RWPE2 (cell line): Measurements from ENCODE around the gene SIAH1.

Experiments used
- ATAC-seq: fragments of 200-7000 bp; cut with Tn5 transposase; 3 replicates; pipeline ENCODE4 v1.9.1; 2021; ENCODE audit warnings: low read depth
- DNase-seq: peaks from one replicate; pipeline ENCODE4 v3.0.0-alpha.2; 2020; ENCODE audit warnings: low spot score
- H3K27ac ChIP-seq: fragments of 450-650 bp; 2 replicates; pipeline ENCODE4 v1.5.1; 2017; ENCODE audit warnings: mild to moderate bottlenecking; ENCODE audit not compliant: poor library complexity, severe bottlenecking
- H3K27me3 ChIP-seq: fragments of 250-450 bp; sonication (Bioruptor Pico); 2 replicates; pipeline ENCODE4 v1.5.1; 2021; ENCODE audit warnings: mild to moderate bottlenecking, moderate library complexity; ENCODE audit not compliant: insufficient read depth, poor library complexity, severe bottlenecking
- H3K36me3 ChIP-seq: fragments of 250-450 bp; sonication (Bioruptor Pico); 2 replicates; pipeline ENCODE4 v1.5.1; 2020; ENCODE audit warnings: low read depth, mild to moderate bottlenecking, moderate library complexity
- H3K4me1 ChIP-seq: fragments of 250-450 bp; sonication (Bioruptor Pico); 2 replicates; pipeline ENCODE4 v1.5.1; 2021; ENCODE audit warnings: mild to moderate bottlenecking, moderate library complexity; ENCODE audit not compliant: insufficient read depth, poor library complexity, severe bottlenecking
- H3K4me3 ChIP-seq: fragments of 250-450 bp; sonication (Bioruptor Pico); 2 replicates; pipeline ENCODE4 v1.5.1; 2021; ENCODE audit warnings: mild to moderate bottlenecking, moderate library complexity; ENCODE audit not compliant: severe bottlenecking
- H3K9me3 ChIP-seq: fragments of 250-450 bp; sonication (Bioruptor Pico); 2 replicates; pipeline ENCODE4 v1.5.1; 2021; ENCODE audit warnings: mild to moderate bottlenecking, moderate library complexity; ENCODE audit not compliant: severe bottlenecking
- TF ChIP-seq, protein P1 (sequence below): fragments of 450-650 bp; IDR thresholded peaks from one replicate; pipeline ENCODE4 v1.5.1; 2017; ENCODE audit warnings: mild to moderate bottlenecking, moderate library complexity; ENCODE audit not compliant: poor library complexity, severe bottlenecking

Gene SIAH1

DNA sequence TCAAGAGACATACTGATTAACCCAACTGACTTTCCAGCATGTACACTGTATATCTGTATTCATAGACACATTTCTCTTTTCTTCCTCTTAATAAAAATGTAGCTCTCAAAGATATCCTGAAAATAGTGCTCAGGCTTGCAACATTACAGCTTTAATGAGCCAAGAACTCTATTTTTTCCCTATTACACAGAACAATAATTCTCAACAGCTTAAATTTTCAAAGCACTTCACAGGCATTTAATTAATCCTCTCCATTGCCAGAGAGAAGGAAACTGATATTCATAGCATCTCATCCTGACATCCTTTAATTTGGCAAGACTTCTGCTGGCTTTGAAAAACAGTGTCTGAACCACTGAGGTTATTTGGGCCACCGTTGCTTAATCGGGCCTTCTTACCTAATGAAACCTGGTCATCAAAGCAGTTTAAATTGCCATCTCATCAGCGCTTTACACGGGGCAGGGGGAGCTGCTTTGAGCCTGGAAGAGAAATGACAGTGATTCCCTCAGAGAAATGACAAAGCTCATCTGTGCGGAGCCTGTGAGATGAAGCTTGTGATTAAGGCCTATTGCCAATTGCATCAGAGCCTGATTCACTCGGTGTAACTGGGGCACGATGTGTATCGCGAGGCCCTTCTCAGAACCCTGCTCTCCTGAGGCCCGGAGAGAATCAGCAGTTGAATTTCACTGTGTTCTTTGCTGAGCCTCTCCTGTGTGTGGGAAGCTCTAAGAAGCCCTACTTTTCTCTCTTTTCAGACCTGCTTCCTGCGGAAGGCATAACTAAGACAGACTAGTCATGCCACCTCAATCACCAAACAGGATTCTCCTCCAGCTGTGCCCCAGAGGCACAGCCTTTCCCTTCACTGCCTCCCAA is 8.5 kb upstream of the SIAH1 start:
- ATAC-seq (no peak; the same call in 2 of the 3 replicates), DNase-seq (no peak)
- TF ChIP-seq, protein P1, sequence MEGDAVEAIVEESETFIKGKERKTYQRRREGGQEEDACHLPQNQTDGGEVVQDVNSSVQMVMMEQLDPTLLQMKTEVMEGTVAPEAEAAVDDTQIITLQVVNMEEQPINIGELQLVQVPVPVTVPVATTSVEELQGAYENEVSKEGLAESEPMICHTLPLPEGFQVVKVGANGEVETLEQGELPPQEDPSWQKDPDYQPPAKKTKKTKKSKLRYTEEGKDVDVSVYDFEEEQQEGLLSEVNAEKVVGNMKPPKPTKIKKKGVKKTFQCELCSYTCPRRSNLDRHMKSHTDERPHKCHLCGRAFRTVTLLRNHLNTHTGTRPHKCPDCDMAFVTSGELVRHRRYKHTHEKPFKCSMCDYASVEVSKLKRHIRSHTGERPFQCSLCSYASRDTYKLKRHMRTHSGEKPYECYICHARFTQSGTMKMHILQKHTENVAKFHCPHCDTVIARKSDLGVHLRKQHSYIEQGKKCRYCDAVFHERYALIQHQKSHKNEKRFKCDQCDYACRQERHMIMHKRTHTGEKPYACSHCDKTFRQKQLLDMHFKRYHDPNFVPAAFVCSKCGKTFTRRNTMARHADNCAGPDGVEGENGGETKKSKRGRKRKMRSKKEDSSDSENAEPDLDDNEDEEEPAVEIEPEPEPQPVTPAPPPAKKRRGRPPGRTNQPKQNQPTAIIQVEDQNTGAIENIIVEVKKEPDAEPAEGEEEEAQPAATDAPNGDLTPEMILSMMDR: no peak
- Histone ChIP-seq H3K4me1 (no peaks in the 10 kb centered on the region), H3K36me3 (no peaks in the 10 kb centered on the region), H3K27me3 (no peaks in the 10 kb centered on the region), H3K4me3 (no peak overlapping the region), H3K9me3 (no peaks in the 10 kb centered on the region), H3K27ac (no peak overlapping the region)

DNA sequence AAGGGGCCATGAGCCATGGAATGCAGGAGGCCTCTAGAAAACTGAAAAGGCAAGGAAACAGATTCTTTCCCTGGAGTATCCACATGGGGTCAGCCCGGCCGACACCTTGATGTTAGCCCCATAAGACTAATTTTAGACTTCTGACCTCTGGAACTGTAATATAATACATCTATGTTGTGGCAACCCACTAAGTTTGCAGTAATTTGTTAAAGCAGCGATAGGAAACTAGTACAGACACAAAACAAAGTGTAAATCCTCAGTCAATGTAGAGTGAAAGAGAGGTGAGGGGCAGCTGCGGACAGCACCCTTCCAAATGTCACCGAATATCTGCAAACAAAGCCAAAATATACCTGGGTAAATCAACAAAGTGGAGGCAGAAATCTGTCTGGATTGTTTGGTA is 7.2 kb upstream of the SIAH1 start:
- no peaks in the 10 kb centered on the region for H3K27me3 ChIP-seq
- DNase-seq (no peak), ATAC-seq (no peak)
- H3K4me1 ChIP-seq: no peaks in the 10 kb centered on the region
- TF ChIP-seq, protein P1: no peak
- H3K9me3 ChIP-seq: no peaks in the 10 kb centered on the region
- no peaks in the 10 kb centered on the region for H3K36me3 ChIP-seq
- no peak overlapping the region for H3K4me3 ChIP-seq
- no peak overlapping the region for H3K27ac ChIP-seq

DNA sequence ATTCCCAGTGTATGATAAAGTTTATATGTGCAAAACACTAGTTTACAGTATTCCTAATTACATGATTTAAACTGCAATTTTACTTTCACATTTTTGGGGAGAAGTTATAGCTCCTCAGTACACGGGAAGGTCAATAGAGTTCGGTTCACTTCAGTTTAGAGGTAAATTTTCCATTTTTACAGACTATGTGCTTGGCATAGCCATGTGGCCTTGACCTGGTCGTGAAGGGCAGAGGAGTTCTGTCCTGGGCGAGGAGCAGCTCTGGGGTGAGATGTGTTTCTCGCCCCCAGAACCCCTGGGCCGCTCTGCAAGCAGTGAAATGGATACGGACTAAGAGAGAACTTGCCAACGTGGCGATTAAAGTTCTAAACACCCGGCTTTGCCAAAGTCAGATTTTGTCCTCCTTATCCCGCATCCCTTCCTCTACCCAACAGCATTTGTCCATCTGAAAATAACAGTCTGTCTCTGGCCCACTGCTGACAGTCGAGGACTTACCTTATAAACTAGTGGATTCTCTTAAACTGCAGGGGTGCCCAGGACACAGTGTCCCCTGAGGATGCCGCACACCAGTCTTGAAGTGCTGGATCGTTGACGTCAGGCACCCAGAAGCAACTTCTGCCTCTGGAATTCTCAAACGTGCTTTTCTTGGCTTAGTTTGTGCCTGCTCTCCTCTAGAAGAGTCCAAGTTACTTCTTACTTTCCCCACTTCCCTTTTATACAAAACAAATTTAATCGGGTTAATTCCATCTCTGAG is 1.5 kb upstream of the SIAH1 start:
- Histone ChIP-seq H3K27ac (no peak overlapping the region), H3K4me3 (no peak overlapping the region), H3K9me3 (no peaks in the 10 kb centered on the region), H3K27me3 (no peaks in the 10 kb centered on the region), H3K4me1 (peaks cover 14% of the 10 kb centered on the region), H3K36me3 (0 out of 2 replicates have a peak, but pooled peaks cover 6% of the 10 kb centered on the region)
- TF ChIP-seq, protein P1: no peak
- DNase-seq: no peak
- no peak for ATAC-seq

DNA sequence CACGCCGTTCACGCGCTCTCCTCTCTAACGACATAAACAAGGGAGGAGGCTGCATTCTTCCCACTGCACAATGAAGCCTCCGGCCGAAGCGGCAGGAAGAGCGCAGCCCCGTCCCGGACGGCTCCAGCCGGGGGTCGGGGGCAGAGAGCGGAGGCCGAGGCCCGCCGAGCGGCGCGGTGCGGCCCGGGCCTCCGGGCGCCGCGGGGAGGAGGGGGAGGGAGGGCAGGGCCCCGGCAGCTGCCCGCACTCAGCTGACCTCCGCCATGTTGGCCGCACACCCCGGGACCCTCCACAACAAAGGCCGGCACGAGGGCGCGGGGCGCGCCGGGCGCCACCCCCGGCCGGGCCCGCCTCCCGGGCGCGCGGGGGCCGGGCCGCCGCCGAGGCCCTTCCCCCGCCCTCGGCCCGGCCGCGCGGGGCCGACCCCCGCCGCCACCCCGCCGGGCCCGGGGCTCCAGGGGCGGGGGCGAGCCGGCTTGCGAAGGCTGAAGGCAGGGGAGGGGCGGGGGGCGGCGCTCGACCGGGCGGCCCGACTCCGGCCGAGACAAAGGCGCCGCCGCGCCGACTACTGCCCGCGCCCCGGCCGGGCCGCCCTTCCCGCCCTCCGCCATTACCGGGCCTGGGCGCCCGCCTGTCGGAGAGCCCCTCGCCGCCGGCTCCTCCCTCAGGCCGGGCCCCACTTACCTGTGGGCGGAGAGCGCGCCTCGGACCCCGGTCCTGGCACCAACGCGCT is 527 bp downstream of the SIAH1 start:
- DNase-seq (no peak), ATAC-seq (peak; percentile 70)
- Histone ChIP-seq H3K9me3 (no peaks in the 10 kb centered on the region), H3K27ac (peak overlapping the region; percentile 78), H3K4me3 (peak overlapping the region; percentile 100), H3K4me1 (peaks cover 14% of the 10 kb centered on the region), H3K27me3 (no peaks in the 10 kb centered on the region), H3K36me3 (0 out of 2 replicates have a peak, but pooled peaks cover 6% of the 10 kb centered on the region)
- TF ChIP-seq, protein P1: no peak
